Calu3 (cell line): ENCODE results near the gene PTGFRN. TPM values are rescaled to one million over a fixed set of nuclear protein-coding genes. Genes with fewer than 3 reads are reported as not detected.

ENCODE experiments used
- BruUV-seq: library from RNA; stranded (reverse); fragments of 400-500 nt; replicated peaks from 2 replicates; lab custom pipeline; 2021; lab: Mats Ljungman, UMichigan
- CTCF ChIA-PET: fragments of 300-600 bp; sonication (Branson Sonifier 250); formaldehyde crosslinking; loops from one replicate; lab custom pipeline; 2022; ENCODE audit warnings: antibody characterized with exemption; lab: Charles Lee
- DNase-seq: peaks from one replicate; pipeline ENCODE4 v3.0.0; 2022
- H3K27ac Mint-ChIP-seq: one replicate; pipeline ENCODE4 v1.8.0; 2022; ENCODE audit warnings: mixed read lengths; ENCODE audit not compliant: unreplicated experiment
- H3K27me3 Mint-ChIP-seq: one replicate; pipeline ENCODE4 v1.8.0; 2022; ENCODE audit warnings: mixed read lengths; ENCODE audit not compliant: unreplicated experiment
- H3K36me3 Mint-ChIP-seq: one replicate; pipeline ENCODE4 v1.8.0; 2022; ENCODE audit warnings: mild to moderate bottlenecking, moderate library complexity, mixed read lengths; ENCODE audit not compliant: insufficient read depth, unreplicated experiment
- H3K4me1 Mint-ChIP-seq: one replicate; pipeline ENCODE4 v1.8.0; 2022; ENCODE audit warnings: mild to moderate bottlenecking, low read depth, mixed read lengths; ENCODE audit not compliant: unreplicated experiment
- H3K4me3 Mint-ChIP-seq: one replicate; pipeline ENCODE4 v1.8.0; 2022; ENCODE audit warnings: mild to moderate bottlenecking, low read depth, moderate library complexity, mixed read lengths; ENCODE audit not compliant: unreplicated experiment
- H3K9me3 Mint-ChIP-seq: one replicate; pipeline ENCODE4 v1.8.0; 2022; ENCODE audit warnings: low read depth, mixed read lengths; ENCODE audit not compliant: unreplicated experiment
- CTCF ChIP-seq: fragments of 200-600 bp; IDR thresholded peaks from one replicate; pipeline ENCODE4 v1.8.0; 2022; ENCODE audit warnings: antibody characterized with exemption; ENCODE audit not compliant: unreplicated experiment
- intact Hi-C: fragments of 100-400 bp; cut with micrococcal nuclease; formaldehyde crosslinking; loops from one replicate; pipeline ENCODE4 v1.10.0; 2022; ENCODE audit not compliant: unreplicated experiment
- total RNA-seq: library from RNA; stranded (reverse); gene quantifications from 2 replicates; pipeline ENCODE4 v1.2.3, GENCODE V29; 2022

The PTGFRN gene
- total RNA-seq, 1 experiment from 2014 or later = 44.6 TPM

DNA sequence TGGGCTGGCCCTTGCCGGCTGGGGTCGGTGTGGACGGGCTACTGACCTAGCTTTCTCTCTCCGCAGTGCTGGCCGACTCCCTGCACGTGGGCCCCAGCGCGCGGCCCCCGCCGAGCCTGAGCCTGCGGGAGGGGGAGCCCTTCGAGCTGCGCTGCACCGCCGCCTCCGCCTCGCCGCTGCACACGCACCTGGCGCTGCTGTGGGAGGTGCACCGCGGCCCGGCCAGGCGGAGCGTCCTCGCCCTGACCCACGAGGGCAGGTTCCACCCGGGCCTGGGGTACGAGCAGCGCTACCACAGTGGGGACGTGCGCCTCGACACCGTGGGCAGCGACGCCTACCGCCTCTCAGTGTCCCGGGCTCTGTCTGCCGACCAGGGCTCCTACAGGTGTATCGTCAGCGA, 34.9 kb downstream of the PTGFRN start:
- intact Hi-C loops = no loop called here
- CTCF ChIA-PET = no interaction called here
- Mint-ChIP-seq H3K4me3 (no peak overlapping the region), H3K27me3 (no peaks in the 10 kb centered on the region), H3K27ac (no peak overlapping the region), H3K9me3 (no peaks in the 10 kb centered on the region), H3K4me1 (no peaks in the 10 kb centered on the region), H3K36me3 (no peaks in the 10 kb centered on the region)
- no TSS peak for BruUV-seq
- no peak for DNase-seq
- TF ChIP-seq CTCF = no peak

GRCh38 chr1:116945421-116945820, 35.7 kb downstream of the PTGFRN start:
- H3K27me3 Mint-ChIP-seq = no peaks in the 10 kb centered on the region
- H3K4me1 Mint-ChIP-seq = no peaks in the 10 kb centered on the region
- TF ChIP-seq CTCF = no peak
- no peaks in the 10 kb centered on the region for H3K9me3 Mint-ChIP-seq
- intact Hi-C loops = no loop called here
- CTCF ChIA-PET = no interaction called here
- no peak for DNase-seq
- H3K36me3 Mint-ChIP-seq = no peaks in the 10 kb centered on the region
- H3K27ac Mint-ChIP-seq = no peak overlapping the region
- no TSS peak for BruUV-seq
- H3K4me3 Mint-ChIP-seq = no peak overlapping the region

DNA sequence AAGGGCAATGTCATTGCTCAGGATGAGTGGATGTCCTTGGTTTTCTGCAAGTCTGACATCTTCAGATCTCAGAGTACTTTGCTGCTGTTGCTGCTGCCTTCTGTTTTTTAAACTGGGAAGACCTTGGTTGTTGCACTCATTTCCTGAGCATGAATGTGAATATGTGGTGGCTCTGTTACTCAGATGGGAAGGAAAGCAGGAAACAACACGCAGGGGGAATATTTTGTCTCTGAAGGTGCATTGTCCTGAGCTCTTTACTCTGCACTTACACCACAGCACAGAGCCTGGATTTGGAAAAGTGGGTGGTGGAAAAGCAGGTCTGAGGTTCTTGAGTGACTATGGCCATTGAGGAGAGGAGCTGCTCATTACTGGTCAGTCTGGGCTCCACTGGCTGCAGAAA, 36.3 kb downstream of the PTGFRN start:
- DNase-seq = no peak
- Mint-ChIP-seq H3K36me3 (no peaks in the 10 kb centered on the region), H3K27me3 (no peaks in the 10 kb centered on the region), H3K4me3 (no peak overlapping the region), H3K9me3 (no peaks in the 10 kb centered on the region), H3K4me1 (no peaks in the 10 kb centered on the region), H3K27ac (no peak overlapping the region)
- intact Hi-C loops = no loop called here
- BruUV-seq = no TSS peak
- CTCF ChIA-PET = no interaction called here
- no peak for TF ChIP-seq CTCF

DNA sequence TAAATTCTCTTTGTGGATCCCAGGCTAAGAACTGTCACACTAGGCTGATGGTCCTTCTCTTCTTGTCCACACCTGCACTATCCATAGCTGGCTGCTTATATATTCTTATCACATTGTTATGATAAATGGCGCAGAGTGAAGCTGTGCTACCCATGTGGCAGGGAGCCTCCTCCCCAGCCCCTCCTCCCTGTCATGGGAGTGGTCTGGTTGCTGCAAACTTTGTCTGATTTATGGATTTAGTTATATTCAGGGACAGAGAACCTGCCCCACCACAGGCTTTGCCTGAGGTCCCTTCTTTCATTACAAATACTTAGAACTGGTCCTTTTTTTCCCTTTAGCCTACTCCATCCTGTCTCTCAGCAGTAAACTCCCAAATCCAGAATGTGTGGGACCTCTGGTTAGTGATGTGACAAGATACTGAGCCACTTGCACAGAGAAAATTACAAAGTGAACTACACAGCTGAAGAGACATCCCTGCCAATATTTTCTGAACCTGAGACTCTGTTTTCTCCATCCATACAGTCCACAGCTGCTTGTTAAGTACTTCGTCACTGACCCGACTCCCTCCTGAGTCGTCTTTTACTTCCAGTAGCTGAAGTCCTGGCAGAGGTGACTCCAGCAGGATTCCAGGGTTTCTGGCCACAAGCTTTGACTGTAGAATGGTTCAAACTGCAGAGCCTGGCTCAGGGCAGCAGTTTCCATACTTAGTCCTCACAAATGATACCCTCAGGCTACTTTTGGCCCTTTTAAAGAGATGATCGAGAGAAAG, 37.6 kb downstream of the PTGFRN start:
- no peak for TF ChIP-seq CTCF
- Mint-ChIP-seq H3K4me3 (no peak overlapping the region), H3K27me3 (no peaks in the 10 kb centered on the region), H3K4me1 (no peaks in the 10 kb centered on the region), H3K36me3 (no peaks in the 10 kb centered on the region), H3K9me3 (no peaks in the 10 kb centered on the region), H3K27ac (no peak overlapping the region)
- CTCF ChIA-PET = no interaction called here
- DNase-seq = no peak
- BruUV-seq = no TSS peak
- intact Hi-C loops = no loop called here
